Psoas muscle (tissue), 8 donors: Measurements from ENCODE around the gene CASTOR1. TPM values are rescaled to one million over a fixed set of nuclear protein-coding genes. Genes with fewer than 3 reads are reported as not detected.
A peak's percentile ranks its signal among the peaks of the same experiment; 100 is the strongest.

Experiments
- ATAC-seq, 4 donors: fragments of 200-7000 bp; cut with Tn5 transposase; one replicate each; pipeline ENCODE4 v1.9.1; 2020; ENCODE audit warnings: moderate library complexity in 3 of 4, mild to moderate bottlenecking in 2 of 4
- DNase-seq, 2 donors: peaks; one replicate each; pipeline ENCODE4 v3.0.0-alpha.2; 2020
- H3K27ac ChIP-seq: fragments of 200-600 bp; one replicate; pipeline ENCODE4 v1.8.0; 2022
- H3K27me3 ChIP-seq, 3 donors: fragments of 200-600 bp in 1 of 3; one replicate each; pipeline versions ENCODE4 v1.6.1 to v1.8.0; 2013 to 2022; ENCODE audit warnings: low read length in 2 of 3, mild to moderate bottlenecking in 2 of 3, moderate library complexity in 1 of 3; ENCODE audit not compliant: insufficient read depth in 3 of 3
- H3K36me3 ChIP-seq, 2 donors: fragments of 200-600 bp in 1 of 2; one replicate each; pipeline versions ENCODE4 v1.6.1 to v1.8.0; 2013 to 2022; ENCODE audit warnings: low read depth in 1 of 2, mild to moderate bottlenecking in 1 of 2, moderate library complexity in 1 of 2; ENCODE audit not compliant: insufficient read depth in 1 of 2
- H3K4me1 ChIP-seq: fragments of 200-600 bp; one replicate; pipeline ENCODE4 v1.8.0; 2022
- H3K4me3 ChIP-seq: fragments of 200-600 bp; one replicate; pipeline ENCODE4 v1.8.0; 2022; ENCODE audit warnings: mild to moderate bottlenecking
- H3K9me3 ChIP-seq: fragments of 200-600 bp; one replicate; pipeline ENCODE4 v1.8.0; 2022
- WGBS, 3 donors: extraction: QIAGEN DNeasy Blood & Tissue Kit; methylation state at CpG; one replicate each; pipeline versions ENCODE4 v1.1.6 to v1.1.7; 2013; 5-methylcytosine and 5-hydroxymethylcytosine counted together
- intact Hi-C, 2 donors: fragments of 100-400 bp; cut with DNase I; formaldehyde crosslinking; loops; one replicate each; pipeline versions ENCODE4 v1.11.0 to v1.14.2; 2022
- polyA plus RNA-seq, 3 donors: library from polyadenylated mRNA; stranded (reverse); fragments of 200-250 nt; gene quantifications; one replicate each; pipeline ENCODE4 v1.2.3, GENCODE V29; 2013
- total RNA-seq, 4 donors: library from RNA; stranded (reverse); fragmentation: NEBNext Ultra II Directional in 2 of 4; extraction: Animal tissue kit (Norgen Biotek cat#: 25700) in 2 of 4; gene quantifications; one replicate each; pipeline versions ENCODE4 v1.2.1 to v1.2.4, GENCODE V29; 2021 to 2023
- TF ChIP-seq, protein P1 (sequence below): fragments of 200-600 bp; IDR thresholded peaks from one replicate; pipeline ENCODE4 v1.8.0; 2022; ENCODE audit warnings: antibody characterized with exemption
- donor health status: healthy with polysubstance abuse.
- donor health status: DM: no; HTN: no; CAD: no; lungs with moderate emphysema.
- donor health status: Bipolar disorder and iron deficiency.
- donor health status: healthy.
- donor health status: DM: yes; HTN: yes; CAD: no.
- donor health status: DM: no; HTN: no; CAD: no.
- donor health status: DM: no; HTN: no; CAD: no.
- donor health status: DM: yes; HTN: yes; CAD: no.

Gene CASTOR1
- total and polyA plus RNA-seq, 7 donors, result 0.44 to 5.1 (median 2.9) TPM

- ATAC-seq (no peak), DNase-seq (peak in 1 of 2 donors; percentile 19)
- H3K9me3 ChIP-seq, result no peaks in the 10 kb centered on the region
- intact Hi-C loops, result no loop called here
- 84 to 93% (median 91%) methylated on average over 3 of the region's 3 CpGs for WGBS, 3 donors
- H3K4me3 ChIP-seq, result no peak overlapping the region
- peaks cover 0 to 32% of the 10 kb centered on the region in 2 donors for H3K36me3 ChIP-seq
- H3K27me3 ChIP-seq, result no peaks in the 10 kb centered on the region
- no peak overlapping the region for H3K27ac ChIP-seq
- peaks cover 5% of the 10 kb centered on the region for H3K4me1 ChIP-seq
- TF ChIP-seq, protein P1, sequence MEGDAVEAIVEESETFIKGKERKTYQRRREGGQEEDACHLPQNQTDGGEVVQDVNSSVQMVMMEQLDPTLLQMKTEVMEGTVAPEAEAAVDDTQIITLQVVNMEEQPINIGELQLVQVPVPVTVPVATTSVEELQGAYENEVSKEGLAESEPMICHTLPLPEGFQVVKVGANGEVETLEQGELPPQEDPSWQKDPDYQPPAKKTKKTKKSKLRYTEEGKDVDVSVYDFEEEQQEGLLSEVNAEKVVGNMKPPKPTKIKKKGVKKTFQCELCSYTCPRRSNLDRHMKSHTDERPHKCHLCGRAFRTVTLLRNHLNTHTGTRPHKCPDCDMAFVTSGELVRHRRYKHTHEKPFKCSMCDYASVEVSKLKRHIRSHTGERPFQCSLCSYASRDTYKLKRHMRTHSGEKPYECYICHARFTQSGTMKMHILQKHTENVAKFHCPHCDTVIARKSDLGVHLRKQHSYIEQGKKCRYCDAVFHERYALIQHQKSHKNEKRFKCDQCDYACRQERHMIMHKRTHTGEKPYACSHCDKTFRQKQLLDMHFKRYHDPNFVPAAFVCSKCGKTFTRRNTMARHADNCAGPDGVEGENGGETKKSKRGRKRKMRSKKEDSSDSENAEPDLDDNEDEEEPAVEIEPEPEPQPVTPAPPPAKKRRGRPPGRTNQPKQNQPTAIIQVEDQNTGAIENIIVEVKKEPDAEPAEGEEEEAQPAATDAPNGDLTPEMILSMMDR, result no peak
These were observed 7.5 kb upstream of the CASTOR1 start for GRCh38 chr22:30296833-30297232.

GRCh38 chr22:30296324-30296723 lies 7.0 kb upstream of the CASTOR1 start:
- Histone ChIP-seq H3K27me3 (no peaks in the 10 kb centered on the region), H3K27ac (no peak overlapping the region), H3K36me3 (peaks cover 0 to 32% of the 10 kb centered on the region in 2 donors), H3K4me3 (no peak overlapping the region), H3K4me1 (peaks cover 1% of the 10 kb centered on the region), H3K9me3 (no peaks in the 10 kb centered on the region)
- intact Hi-C loops, result no loop called here
- TF ChIP-seq, protein P1, result no peak
- no peak for DNase-seq
- no peak for ATAC-seq
- 97 to 98% (median 98%) methylated on average over 4 of the region's 4 CpGs for WGBS, 3 donors

DNA sequence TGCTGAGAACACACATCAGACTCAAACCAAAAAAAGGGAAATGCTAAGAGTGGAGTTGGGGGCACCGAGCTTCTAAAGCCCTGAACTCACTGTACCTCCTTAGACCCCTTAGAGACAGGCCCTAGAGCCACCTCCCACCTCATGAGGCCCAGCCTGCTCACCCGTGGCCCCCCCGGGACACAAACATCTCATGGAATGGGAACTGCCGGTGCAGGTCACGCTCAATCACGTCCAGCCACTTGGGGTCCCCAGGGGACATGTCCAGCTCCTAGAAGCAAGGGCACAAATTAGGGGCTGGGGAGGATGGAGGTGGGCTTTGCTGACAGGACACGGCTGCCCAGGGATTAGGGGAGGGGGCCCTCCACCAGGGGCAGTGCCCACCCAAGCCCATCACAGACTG lies 6.3 kb upstream of the CASTOR1 start:
- H3K36me3 ChIP-seq, result peaks cover 0 to 32% of the 10 kb centered on the region in 2 donors
- no peaks in the 10 kb centered on the region for H3K9me3 ChIP-seq
- ATAC-seq, result no peak
- peaks cover 9% of the 10 kb centered on the region for H3K4me1 ChIP-seq
- DNase-seq, result peak in 1 of 2 donors; percentile 46
- no peaks in the 10 kb centered on the region for H3K27me3 ChIP-seq
- TF ChIP-seq, protein P1, result no peak
- WGBS, 3 donors, result 61 to 76% (median 74%) methylated on average over 7 of the region's 7 CpGs
- no peak overlapping the region for H3K4me3 ChIP-seq
- intact Hi-C loops, result no loop called here
- no peak overlapping the region for H3K27ac ChIP-seq

- Histone ChIP-seq H3K4me1 (peaks cover 11% of the 10 kb centered on the region), H3K27ac (no peak overlapping the region), H3K9me3 (no peaks in the 10 kb centered on the region), H3K36me3 (peaks cover 0 to 32% of the 10 kb centered on the region in 2 donors), H3K4me3 (no peak overlapping the region), H3K27me3 (no peaks in the 10 kb centered on the region)
- TF ChIP-seq, protein P1, result no peak
- DNase-seq, result peak in 1 of 2 donors; percentile 35
- 88 to 94% (median 92%) methylated on average over 10 to 11 of the region's 11 CpGs for WGBS, 3 donors
- no peak for ATAC-seq
- intact Hi-C loops, result loop anchor here in 1 of 2 donors (5.0 kb wide), 1 partner anchor 32 kb away; the partner anchor contains the start of gene TBC1D10A
These were observed 5.5 kb upstream of the CASTOR1 start for GRCh38 chr22:30294830-30295229.

DNA sequence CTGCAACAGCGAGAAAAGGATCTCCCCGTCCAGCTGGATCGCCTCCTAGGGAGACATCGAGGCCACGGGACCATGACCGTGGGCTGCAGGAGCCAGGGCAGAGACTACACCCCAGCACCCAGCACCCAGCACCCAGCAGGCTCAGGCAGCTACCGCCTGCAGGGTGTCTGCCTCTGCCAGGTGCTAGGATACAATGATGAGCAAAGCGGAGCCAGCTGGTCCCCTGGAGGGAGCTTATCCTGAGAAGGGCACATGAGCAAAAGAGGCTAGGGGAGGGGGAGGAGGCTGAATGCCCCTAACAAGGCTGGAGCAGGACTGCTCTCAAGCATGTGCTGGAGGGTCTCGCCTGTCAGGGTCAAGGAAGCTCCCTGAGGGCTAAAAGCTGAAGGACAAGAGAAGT lies 4.8 kb upstream of the CASTOR1 start:
- peaks cover 0 to 32% of the 10 kb centered on the region in 2 donors for H3K36me3 ChIP-seq
- TF ChIP-seq, protein P1, result no peak
- H3K4me3 ChIP-seq, result no peak overlapping the region
- DNase-seq (peak in 1 of 2 donors; percentile 12), ATAC-seq (no peak)
- intact Hi-C loops, result loop anchor here in 1 of 2 donors (5.0 kb wide), 1 partner anchor 33 kb away; the partner anchor contains the start of gene TBC1D10A
- 88 to 97% (median 95%) methylated on average over 9 of the region's 9 CpGs for WGBS, 3 donors
- no peaks in the 10 kb centered on the region for H3K27me3 ChIP-seq
- H3K9me3 ChIP-seq, result no peaks in the 10 kb centered on the region
- H3K4me1 ChIP-seq, result peaks cover 11% of the 10 kb centered on the region
- no peak overlapping the region for H3K27ac ChIP-seq
